Fibroblast of lung (primary cell): ENCODE results near the gene GPN3.

Source experiments
- CTCF ChIP-seq, 2 donors: IDR thresholded peaks in 1 of 2; conservative IDR thresholded peaks in 1 of 2; 1 replicate in 1 of 2; 2 replicates in 1 of 2; pipeline ENCODE4 v1.5.1; 2011 to 2012; ENCODE audit warnings: low read length in 2 of 2, control low read depth in 1 of 2, inconsistent platforms in 1 of 2, low read depth in 1 of 2, mild to moderate bottlenecking in 1 of 2
- EZH2 ChIP-seq: IDR thresholded peaks from 2 replicates; pipeline ENCODE4 v1.5.1; 2012; ENCODE audit warnings: low read length, control low read depth, mild to moderate bottlenecking; ENCODE audit errors: missing control alignments

- TF ChIP-seq CTCF (conservative IDR thresholded peaks at IDR 0.05 in 1 of 2, IDR thresholded peaks at IDR 0.05 in 1 of 2; ENCODE audit: low read depth in 1 of 2, low read length in 2 of 2) (no peak), EZH2 (no peak)
Measured at GRCh38 chr12:110444455-110444854, 23.6 kb downstream of the GPN3 start.
